RPMI7951 (cell line): Measurements from ENCODE around the gene LATS2. TPM values are rescaled to one million over a fixed set of nuclear protein-coding genes. Genes with fewer than 3 reads are reported as not detected.
A peak's percentile ranks its signal among the peaks of the same experiment; 100 is the strongest.

Source experiments
- DNase-seq: peaks from one replicate; pipeline ENCODE4 v3.0.0-alpha.2; 2012; ENCODE audit warnings: low read depth
- total RNA-seq: library from RNA; depleted of rRNA; stranded (reverse); fragments of >200 nt; shearing (Covaris generic); gene quantifications from 2 replicates; pipeline ENCODE4 v1.2.3, GENCODE V29; 2014

The LATS2 gene
- total RNA-seq, 1 experiment from 2014 or later, result 4.8 TPM

DNA sequence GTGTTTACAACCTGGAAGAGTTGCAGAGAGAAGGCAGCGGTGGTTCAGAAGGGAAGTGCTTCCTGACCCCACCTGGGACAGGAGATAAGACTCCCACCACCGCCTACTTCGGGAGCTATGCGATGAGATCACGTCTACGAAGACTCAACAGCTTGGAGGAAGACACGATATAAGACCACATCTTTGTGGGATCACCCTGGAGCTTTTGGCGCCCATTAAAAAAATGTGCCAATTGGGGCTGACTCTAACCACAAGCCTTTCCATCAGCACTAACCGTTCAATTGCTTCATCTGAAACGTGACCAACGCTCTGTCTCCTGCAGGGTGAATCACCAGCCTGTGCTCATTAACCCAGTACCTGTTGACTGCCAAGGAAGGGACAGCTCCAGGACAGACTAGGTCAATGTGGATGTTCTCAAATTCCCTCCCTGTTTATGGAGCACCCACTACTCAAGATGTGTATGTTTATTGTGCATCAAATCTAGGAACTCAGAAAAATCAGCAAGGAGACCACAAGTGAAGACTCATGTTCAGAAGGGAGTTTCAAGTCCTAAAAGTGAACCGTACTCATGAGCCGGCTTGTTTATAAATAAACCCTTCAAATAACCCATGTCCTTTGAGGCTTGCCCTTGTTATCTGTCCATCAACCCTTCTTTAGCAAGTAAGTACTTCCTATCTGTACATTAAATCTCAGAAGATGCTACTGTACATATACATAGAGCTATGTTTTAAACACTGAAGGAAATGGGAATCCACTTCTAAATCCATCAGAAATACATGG is 67.5 kb downstream of the LATS2 start:
- DNase-seq, result peak; percentile 72

DNA sequence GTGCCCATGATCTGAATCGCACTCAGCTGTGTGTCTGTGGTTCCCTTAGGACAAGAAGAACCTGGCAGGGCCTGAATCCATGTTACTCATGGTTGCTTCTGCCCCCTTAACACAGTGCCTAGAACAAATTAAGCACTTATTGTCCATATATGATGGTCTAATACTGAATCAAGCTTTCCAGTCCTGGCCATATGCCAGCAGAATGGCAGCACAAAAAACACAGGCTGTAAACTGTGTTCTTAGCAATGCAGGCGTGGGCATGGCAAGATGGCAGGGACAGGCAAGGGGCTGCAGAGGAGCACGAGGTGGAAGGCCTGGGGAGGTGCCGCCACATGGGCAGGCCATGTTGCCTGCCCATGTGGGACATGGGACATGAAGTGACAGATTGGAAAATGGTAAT is 68.2 kb downstream of the LATS2 start:
- DNase-seq, result no peak

DNA sequence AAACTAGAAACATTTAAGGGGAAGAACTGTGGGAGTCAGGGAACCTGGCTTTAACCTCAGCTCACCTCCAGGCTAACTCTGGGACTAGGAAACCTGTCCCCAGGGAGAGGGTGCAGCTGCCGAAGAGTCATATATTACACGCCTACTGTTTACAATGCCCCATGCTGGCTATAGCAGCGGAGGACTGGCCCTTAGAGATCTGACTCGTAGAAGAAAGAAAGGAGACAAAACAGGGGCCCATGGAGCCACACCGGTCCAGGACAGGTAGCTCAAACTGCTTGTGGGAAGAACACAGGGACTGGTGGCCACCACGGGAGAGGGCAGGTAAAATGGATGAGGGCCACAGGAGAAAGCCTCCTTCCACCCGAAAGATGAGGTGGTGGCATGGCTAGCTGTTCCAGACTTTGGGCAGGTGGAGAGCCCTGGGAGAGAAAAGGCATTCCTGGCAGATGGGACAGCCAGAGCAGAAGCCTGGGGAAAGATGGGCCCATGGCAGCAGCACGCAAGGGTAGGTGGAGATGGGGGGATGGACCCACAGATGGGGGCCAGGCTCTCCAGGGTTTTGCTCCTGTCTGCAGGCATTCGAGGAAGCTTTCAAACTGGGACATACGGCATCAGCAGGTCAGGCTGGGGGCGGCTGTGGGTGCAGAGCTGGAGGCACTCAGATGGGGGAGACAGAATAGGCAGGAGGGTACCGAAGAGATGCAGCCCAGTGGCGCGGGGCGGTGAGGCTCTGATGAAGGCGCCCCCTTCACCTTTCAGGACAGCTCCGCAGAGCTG is 69.5 kb downstream of the LATS2 start:
- DNase-seq, result no peak

DNA sequence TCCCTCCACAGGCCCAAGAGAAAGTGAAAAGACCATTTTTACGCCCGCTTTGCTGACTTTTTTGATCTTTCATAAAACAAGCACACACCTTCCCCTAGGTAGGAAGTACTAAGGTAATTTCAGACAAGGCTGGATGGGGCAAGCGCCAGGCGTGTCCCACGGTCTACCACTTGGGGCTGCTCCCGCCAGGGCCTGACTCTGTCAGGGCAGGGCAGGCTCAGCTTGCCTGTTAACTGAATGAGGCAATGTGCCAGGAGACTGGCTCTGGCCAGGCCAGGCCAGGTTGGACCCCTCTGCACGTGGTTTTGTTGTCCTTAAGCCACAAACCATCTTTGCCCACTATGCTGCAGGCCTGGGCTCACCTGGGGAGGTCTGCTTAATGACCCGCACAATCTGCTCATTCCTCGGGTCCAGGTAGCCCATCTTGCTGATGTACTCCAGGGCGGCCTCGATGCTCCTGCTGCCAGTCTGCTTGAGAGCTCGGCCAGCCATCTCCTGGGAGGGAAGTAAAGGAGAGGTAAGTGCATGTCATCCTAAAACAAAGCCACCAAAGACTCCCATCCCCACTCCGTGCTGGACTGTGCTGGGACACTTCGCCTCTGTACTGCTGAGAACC is 70.4 kb downstream of the LATS2 start:
- no peak for DNase-seq

DNA sequence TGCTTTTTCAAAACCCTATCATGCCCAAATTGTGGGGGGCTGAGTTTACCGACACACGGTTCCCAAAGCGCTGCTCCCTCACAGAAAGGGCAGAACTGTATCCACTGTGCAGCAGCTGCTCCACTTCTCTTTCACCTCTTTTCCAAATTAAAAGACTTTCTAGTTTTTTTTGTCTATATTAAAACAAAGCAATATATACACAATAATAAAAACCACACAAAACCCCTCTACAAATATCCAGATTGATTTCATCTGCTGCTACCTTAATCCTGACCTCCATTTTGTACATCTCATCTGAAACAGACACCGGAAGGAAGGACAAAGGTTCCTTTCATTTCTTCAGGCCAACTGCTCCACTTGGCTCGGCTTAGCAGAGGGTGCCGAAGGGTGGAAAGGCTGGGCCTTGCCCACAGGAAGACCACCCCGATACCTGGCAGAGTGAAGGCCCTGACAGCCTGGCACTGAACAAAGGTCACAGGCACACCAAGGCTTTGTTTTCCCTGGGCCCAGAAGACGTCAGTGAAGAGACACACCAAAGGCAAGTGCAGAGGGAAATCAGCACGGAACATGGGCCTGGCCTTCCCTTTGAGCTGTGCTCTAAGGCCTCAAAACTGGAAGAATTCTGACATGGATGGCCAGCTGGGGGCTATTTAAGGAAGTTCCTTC is 71.6 kb downstream of the LATS2 start:
- DNase-seq, result no peak

DNA sequence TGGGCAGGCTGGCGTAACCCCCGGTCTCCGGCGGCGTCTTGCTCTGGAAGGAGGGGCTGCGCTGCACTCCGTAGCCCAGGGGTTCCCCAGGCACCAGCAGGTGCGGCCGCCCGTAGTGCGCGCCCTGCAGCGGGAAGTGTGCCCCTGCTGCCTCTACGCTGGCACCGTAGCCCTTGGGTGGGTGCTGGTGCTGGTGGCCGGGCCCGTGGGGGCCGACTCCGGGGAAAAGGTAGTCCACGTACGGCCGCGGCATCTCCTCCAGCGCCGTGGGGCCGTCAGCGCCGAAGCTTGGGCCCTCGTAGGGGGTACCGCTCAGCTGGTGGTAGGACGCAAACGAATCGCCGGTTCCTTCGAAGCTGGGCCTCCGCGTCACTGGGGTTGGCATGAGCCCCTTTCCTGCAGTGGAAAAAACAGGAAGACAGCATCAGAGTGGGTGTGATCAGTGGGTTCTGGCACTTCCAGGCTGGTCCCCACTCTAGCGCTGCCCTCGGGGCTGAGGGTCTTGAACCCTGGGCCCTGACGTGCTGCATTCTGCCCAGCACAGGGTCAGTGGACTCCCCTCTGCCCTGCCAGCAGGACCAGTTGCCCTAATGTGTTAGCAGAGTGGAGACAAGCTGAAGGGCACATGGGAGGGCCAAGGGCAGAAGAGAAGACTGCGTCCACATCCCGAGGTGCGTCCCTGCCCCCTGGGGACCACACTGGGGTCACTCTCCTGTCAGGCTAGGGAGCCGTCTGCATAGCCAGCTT is 72.3 kb downstream of the LATS2 start:
- no peak for DNase-seq

DNA sequence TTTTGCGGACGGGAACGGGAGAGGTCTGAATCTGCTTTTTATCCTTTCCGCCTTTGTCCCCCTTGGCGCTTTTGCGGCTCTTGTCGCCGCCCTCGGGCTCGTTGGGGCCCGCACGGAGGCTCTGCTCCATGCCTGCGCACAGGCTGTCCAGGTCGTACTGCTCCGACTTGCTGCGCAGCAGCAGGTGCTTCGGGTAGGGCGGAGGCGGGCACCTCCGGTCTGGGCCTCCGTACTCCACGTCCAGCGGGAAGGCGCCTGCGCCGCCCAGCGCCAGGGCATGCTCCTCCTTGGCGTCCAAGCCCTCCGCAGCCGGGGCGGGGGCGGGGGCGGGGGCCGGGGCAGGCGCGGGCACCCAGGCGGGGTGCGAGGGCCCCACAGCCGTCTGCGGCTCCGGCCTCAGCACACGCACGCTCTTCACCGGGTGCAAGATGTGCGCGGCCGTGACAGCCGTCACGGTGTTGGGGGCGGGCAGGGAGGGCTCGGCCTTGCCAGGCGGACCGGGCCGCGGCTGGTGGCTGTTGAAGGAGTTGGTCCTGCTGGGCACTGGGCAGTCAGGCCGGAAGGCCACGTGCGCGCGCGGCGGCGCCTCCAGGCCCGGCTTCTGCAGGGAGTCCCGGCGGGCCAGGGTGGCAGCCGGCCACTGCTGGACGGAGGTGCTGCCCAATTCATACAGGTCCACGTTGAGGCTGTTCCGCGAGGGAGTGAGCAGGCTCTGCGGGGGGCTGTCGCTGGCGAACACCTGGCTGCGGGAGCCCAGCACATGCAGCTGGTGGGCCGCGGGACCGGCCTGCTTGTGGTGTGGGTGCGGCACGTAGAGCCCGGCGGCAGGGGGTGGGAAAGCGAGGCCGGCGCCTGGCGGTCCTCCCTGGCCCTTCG is 73.1 kb downstream of the LATS2 start:
- DNase-seq, result no peak

DNA sequence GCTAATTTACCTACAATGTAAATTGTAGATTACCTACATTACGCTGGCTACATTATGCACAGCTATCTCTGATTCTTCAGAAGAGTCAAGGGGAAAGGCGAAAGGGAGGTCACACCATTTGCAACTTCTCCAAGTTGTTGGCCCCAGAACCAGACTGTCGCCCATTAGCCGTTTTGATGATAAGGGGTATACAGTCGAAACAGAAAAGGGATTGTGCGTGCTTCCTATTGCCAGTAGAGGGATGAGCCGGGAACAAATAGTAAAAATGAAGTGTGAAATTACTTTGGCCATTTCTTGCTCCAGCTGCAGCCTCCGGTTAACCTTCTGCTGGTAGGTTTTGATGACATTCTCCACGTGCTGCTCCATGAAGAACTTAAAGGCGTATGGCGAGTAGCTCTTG is 73.8 kb downstream of the LATS2 start:
- no peak for DNase-seq

DNA sequence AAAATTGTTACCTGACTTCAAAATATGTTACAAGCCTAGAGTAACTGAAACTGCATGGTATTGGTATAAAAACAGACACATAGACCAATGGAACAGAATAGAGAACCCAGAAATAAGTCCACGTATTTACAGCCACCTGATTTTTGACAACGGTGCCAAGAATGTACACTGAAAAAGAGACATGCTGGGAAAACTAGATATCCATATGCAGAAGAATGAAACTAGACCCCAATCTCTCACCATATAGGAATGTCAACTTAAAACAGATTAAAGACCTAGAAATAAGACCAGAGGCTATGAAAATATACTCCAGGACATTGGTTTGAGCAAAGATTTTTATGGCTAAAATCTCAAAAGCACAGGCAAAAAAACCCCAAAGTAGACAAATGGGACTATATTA is 76.5 kb downstream of the LATS2 start:
- no peak for DNase-seq

DNA sequence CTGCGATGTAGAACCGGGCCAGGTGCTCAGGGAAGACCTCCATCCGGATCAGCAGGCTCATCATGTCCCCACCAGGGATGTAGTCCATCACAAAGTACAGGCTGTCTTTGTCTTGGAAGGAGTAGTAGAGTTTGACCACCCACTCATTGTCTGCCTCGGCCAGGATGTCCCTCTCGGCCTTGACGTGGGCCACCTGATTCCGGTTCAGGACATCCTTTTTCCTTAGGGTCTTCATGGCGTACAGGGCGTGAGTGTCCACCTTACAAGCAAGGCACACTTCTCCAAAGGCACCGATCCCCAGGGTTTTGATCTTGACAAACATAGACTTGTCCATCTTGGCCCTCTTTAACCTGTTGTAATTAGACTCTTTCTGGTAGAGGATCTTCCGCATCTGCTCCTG is 78.0 kb downstream of the LATS2 start:
- no peak for DNase-seq

DNA sequence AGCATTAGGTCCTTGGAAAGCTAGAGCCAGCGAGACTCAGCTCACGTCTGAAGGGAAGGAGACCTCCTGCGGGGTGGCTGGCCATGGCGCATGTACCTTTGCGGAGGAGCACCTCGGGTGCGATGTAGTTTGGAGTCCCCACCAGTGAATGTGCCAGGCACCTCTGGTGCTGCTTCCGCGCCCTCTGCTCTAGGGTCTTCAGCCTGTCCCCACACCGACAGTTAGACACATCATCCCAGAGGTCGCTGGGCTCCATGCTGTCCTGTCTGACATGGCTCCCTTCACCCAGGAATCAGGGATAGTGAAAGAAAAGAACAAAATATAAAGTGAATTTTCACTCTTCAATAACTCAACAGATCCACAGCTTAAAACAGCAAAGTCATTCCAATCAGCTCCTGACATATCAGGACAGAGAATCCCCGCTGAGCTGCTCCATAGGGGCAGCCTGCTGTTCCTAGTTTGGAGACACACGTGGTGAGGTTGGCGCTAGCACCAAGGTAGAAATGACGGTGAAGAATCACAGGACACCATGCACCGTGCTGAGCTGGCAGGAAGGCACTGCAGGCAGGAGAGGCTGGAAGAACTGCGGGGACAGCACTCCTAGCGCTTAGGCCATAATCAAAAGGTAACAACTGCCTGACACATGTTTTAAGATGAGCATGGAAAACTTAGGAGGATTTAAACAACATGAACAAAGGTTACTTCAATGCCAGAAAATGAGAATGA is 79.9 kb downstream of the LATS2 start:
- DNase-seq, result no peak

DNA sequence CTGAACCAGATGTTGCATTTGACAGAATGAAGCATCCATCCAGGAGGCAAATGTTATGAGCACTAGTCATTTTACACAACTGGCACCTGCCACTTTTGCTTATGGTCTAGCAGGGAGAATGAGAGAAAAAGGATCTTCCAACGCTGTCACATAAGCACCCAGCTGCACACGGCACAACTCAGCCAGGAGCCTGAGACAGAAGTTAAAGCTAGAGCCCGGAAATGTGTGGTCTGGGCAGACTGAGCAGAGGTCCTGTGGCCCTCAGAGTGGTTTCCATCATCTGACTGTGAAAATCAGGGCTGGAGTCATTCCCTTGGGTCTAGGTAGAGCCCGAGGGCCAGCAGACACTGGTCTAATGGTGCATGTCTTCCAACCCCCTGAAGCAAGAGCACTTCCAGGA is 80.5 kb downstream of the LATS2 start:
- no peak for DNase-seq

DNA sequence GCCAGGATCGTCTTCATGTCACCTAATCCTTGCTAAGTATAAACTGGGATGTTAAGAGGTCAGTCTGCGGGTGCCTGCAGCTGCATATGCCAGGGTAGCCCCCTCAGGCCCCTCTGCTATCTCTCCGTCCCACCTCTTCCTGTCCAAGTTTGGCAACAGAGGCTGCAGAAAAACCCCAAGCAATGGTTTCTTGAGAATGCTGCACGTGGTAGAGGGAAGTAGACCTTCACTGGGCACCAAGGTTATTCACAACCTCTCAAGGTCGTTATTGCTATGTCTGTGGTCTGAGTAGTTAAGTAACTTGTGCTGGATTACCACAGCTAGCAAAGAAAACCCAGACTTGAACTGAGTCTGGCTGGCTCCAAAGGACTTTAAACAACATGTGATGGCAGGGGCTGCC is 81.0 kb downstream of the LATS2 start:
- DNase-seq, result no peak

DNA sequence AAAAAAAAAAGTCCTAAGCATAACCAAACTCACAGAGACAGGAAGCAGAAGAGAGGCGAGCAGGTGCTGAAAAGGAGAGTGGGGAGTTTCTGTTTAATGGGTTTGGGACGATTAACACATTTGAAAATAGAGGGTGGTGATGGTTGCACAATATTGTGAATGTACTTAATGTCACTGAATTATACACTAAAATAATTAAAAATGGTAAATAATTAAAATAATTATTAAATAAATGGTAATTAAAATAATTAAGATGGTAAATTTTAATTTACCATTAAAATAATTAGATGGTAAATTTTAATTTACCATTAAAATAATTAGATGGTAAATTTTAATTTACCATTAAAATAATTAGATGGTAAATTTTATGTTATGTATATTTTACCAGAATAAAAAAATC is 84.0 kb downstream of the LATS2 start:
- DNase-seq, result no peak

DNA sequence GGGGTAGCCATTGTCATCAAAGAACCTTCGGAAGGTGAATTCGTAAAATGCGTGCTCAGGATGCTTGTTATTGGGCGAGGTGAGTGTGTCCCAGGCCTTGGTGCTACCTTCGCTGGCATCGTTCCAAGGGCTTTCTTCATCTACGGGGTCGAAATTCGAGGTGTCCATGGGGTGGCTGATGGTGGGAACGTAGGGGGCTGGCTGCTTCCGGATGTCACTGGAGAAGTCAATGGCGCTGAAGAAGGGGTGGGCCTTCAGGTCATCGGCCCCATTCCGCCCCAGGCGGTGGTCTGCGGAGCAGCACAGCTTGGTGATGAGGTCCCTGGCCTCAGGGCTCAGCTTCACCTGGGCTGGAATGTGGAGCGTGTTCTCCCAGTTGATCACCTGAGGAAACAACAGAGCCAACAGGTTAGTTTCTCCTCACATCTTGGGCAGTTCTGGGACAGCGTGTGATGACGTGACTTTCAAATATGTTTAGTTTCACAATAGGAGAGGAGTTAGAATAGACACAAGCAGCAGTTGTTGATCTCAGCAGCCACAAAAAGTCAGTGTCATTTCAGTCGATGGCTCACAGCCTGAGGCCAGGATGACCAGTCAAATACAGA is 86.3 kb downstream of the LATS2 start:
- no peak for DNase-seq

DNA sequence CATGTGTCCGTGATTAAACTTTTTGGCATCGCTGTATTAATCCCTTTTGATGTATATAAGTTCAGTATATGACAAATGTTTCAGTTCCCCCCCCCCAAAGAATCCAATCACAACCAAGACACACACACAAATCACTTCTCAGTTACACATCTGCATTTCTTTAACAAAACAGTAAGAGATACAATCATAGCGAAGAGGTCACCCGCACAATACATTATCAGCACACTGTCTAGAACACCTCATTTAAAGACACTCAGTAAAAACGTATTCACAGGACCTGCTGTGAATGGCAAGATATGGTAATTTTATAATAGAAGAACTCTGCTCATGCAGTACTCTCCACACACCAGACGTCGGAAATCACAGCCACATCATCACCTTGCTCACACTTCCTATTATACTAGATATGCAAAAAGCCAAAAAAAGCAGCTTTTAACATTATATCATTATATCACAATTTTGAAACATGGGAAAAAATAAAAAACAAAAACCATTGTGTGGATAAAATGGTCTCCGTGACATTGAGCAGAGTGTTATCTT is 87.4 kb downstream of the LATS2 start:
- no peak for DNase-seq

DNA sequence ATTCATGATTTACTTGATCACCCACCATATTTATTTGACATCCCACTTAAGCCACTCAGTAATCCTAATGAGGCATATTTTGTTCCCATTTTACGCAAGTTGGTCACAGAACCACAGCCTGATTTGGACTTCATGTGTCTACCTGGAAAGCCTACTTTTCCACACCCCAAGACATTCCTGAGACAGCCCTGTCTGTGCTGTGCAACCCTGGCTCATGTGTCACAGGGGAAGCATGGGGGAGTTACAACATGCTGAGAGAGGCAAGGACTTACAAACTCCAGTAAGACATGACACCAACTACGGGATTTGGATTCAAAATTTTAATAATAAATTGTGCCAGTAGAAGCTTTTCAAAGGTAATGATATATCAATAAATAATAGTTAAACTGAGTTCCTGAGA is 88.7 kb downstream of the LATS2 start:
- DNase-seq, result no peak

DNA sequence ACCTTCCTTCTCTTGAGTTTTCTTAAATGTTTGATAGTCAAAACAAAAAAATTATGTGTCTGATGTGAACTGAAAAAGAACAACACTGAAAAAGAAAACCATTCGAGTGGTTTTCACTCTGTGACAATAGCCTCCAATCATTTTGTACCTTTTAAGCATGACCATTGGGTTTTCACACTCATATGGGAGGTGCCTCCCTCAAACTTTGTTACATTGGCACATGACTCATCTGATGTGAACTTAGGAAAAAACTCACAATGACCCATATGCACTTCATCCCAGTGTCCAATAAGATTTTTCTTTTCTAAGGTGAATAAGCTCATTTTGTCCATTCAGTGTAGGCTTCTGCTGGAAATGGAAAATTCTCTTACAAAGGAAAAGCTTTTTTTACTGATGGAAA is 92.2 kb downstream of the LATS2 start:
- DNase-seq, result peak; percentile 60

DNA sequence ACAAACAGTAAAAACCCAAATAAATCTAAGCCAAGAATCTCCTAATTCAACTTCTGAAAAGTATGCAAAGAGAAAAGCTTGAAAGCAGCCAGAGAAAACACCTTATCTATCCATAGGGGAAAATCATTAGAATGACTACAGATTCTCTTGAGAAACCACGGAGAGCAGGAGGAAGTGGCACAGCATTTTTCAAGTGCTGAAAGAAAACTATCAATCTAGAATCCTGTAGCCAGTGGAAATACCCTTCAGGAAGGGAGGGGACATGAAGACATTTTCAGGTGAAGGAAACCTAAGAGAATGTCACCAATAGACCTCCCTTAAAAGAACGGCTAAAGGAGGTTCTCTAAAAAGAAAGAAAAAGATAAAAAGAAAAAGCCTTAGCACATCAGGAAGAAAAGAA is 92.6 kb downstream of the LATS2 start:
- no peak for DNase-seq
